Muscle of back (tissue), 11 donors: ENCODE measurements around the gene CHST14. TPM values are rescaled to one million over a fixed set of nuclear protein-coding genes. Genes with fewer than 3 reads are reported as not detected.
A peak's percentile ranks its signal among the peaks of the same experiment; 100 is the strongest.

Experiments
- DNase-seq, 3 donors: peaks; one replicate each; pipeline versions ENCODE4 v3.0.0 to v3.0.0-alpha.2; 2013
- polyA plus RNA-seq, 10 donors: library from polyadenylated mRNA; unstranded; fragments of 120-200 nt; gene quantifications; one replicate each; pipeline ENCODE4 v1.2.1, GENCODE V29; 2013; ENCODE audit not compliant: insufficient read length in 10 of 10

CHST14 gene
- polyA plus RNA-seq, 10 donors: 30.4 to 49.4 (median 36.8) TPM

- DNase-seq: no peak
Measured at GRCh38 chr15:40459391-40460015, 11.3 kb upstream of the CHST14 start.

- no peak for DNase-seq
Measured at GRCh38 chr15:40460404-40460803, 10.4 kb upstream of the CHST14 start.

- no peak for DNase-seq
Measured at GRCh38 chr15:40461958-40462357, 8.8 kb upstream of the CHST14 start.

DNA sequence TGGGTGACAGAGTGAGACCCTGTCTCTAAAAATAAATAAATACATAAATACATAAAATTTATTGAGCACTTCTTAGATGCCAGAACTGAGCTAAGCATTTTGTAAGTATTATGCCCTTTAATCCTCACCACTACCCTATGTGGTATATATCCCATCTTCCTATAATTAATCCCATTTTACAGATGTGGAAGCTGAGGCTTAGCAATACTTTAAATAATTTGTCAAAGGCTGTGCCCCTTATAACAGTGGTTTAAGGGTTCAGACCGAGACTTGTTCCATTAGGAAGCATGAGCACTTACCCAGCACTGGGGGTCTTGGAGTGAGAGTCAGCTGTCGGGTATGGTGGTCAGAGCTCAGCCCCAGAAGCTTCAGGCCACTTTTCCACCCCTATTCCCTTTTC, 7.5 kb upstream of the CHST14 start:
- DNase-seq: no peak

DNA sequence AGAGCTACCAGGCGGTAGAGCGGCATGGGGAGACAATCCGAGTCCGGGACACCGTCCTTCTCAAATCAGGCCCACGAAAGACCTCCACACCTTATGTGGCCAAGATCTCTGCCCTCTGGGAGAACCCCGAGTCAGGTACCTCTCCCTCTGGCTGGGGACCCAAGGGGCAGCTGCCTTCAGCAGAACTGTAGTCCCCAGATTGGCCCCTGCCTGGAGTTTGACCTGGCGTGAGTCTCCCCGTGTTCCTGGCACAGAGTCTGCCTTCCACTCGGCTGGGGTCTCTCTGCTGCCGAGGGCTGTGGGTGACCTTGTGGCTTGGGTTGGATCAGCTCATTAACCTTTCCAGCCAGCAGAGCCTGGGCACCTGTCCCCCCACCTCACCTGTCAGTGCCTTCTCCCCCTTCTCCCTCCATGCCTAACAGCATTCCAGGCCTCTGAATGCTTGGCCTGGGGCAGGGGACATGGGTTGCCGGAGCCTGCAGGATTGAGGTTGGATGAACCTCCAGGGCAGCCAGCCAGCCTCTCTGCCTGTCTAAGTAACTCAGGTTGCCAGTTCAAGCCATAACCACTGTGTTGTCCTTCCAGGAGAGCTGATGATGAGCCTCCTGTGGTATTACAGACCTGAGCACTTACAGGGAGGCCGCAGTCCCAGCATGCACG, 6.8 kb upstream of the CHST14 start:
- DNase-seq: no peak

DNA sequence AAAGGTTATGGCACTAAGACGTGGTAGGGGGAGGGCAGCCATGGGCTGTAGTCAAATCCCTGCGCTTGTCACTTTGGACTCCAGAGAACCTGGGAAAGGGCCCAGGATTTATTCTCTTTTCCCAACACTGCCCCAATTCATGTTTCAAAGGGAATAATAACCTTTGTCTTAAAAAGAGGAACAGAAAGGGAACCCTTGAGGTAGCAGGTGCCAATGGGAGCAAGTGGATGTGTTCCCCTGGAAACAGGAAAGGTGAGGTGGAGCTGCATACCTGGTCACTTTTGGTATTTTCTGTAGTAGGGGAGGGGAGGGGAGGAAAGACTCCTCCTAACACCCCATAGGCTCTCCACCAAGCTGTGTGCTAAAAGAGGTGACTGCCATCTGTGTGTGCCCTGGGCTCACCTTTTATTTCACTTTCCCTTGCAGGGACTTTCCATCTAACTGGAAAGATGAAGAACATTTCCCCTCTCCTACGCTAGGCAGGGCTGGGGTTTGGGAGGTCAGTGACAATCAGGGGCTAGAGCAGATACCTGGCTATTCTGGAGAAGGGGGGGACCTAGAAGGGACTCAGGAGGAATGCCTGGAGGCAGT, 6.1 kb upstream of the CHST14 start:
- no peak for DNase-seq

- no peak for DNase-seq
Measured at GRCh38 chr15:40465939-40466338, 4.8 kb upstream of the CHST14 start.

- DNase-seq: no peak
Measured at GRCh38 chr15:40466426-40467260, 4.1 kb upstream of the CHST14 start.

DNA sequence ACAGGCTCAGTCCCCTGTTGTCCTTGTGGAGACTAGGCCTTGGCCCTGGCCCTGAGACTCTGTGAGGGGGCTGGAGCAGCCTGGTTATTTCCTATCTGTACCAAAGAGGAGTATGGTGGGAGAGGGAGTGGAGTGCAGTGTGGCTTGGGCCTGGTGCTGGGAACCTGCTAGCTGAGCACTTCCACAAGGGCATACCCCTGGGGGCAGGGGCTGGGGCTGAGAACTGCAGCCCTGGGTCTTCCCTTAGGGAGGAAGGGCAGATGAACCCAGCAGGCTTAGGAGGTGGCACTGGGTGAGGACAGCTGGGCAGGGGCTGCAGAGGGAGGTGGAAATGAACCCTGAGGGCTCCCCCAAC, 3.5 kb upstream of the CHST14 start:
- DNase-seq: no peak

GRCh38 chr15:40468898-40469331, 1.9 kb upstream of the CHST14 start:
- no peak for DNase-seq

- DNase-seq: peak in 1 of 3 donors; percentile 22
Measured at GRCh38 chr15:40469776-40470390, 901 bp upstream of the CHST14 start.

DNA sequence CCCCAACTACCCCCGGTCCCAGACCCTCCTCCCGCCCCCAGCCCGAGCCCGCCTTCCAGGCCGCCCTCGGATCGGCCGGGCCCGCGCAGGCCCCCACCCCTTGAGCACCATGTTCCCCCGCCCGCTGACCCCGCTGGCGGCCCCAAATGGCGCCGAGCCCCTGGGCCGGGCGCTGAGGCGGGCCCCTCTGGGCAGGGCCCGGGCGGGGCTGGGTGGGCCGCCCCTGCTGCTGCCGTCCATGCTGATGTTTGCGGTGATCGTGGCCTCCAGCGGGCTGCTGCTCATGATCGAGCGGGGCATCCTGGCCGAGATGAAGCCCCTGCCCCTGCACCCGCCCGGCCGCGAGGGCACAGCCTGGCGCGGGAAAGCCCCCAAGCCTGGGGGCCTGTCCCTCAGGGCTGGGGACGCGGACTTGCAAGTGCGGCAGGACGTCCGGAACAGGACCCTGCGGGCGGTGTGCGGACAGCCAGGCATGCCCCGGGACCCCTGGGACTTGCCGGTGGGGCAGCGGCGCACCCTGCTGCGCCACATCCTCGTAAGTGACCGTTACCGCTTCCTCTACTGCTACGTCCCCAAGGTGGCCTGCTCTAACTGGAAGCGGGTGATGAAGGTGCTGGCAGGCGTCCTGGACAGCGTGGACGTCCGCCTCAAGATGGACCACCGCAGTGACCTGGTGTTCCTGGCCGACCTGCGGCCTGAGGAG, 472 bp downstream of the CHST14 start:
- DNase-seq: peak in 2 of 3 donors; percentile 44 to 75

DNA sequence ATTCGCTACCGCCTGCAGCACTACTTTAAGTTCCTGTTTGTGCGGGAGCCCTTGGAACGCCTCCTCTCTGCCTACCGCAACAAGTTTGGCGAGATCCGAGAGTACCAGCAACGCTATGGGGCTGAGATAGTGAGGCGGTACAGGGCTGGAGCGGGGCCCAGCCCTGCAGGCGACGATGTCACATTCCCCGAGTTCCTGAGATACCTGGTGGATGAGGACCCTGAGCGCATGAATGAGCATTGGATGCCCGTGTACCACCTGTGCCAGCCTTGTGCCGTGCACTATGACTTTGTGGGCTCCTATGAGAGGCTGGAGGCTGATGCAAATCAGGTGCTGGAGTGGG, 995 bp downstream of the CHST14 start:
- DNase-seq: peak in 1 of 3 donors; percentile 9

DNA sequence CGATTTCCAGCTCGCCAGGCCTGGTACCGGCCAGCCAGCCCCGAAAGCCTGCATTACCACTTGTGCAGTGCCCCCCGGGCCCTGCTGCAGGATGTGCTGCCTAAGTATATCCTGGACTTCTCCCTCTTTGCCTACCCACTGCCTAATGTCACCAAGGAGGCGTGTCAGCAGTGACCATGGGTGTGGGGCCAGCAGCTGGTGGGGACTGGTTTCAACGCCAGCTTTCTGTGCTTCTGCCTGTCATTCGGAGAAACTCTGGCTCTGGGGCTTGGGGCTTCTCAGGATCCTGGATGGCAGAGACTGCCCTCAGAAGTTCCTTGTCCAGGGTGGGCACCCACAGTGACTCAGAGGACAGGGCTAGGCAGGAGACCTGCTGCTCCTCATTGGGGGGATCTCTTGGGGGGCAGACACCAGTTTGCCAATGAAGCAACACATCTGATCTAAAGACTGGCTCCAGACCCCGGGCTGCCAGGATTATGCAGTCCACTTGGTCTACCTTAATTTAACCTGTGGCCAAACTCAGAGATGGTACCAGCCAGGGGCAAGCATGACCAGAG, 1.5 kb downstream of the CHST14 start:
- DNase-seq: no peak

- no peak for DNase-seq
Measured at GRCh38 chr15:40474581-40474980, 3.8 kb downstream of the CHST14 start.

GRCh38 chr15:40477642-40478327, 7.0 kb downstream of the CHST14 start:
- DNase-seq: no peak

GRCh38 chr15:40479024-40479423, 8.2 kb downstream of the CHST14 start:
- no peak for DNase-seq

GRCh38 chr15:40481341-40482074, 10.7 kb downstream of the CHST14 start:
- no peak for DNase-seq

- no peak for DNase-seq
Measured at GRCh38 chr15:40483919-40484318, 13.1 kb downstream of the CHST14 start.
